ENCODE results near the gene LSP1.
"Not testable (repeated sequence)": the region's sequence is repeated elsewhere in the genome, so short reads cannot be mapped to it uniquely, and the experiment has no call there.

LSP1 gene

DNA sequence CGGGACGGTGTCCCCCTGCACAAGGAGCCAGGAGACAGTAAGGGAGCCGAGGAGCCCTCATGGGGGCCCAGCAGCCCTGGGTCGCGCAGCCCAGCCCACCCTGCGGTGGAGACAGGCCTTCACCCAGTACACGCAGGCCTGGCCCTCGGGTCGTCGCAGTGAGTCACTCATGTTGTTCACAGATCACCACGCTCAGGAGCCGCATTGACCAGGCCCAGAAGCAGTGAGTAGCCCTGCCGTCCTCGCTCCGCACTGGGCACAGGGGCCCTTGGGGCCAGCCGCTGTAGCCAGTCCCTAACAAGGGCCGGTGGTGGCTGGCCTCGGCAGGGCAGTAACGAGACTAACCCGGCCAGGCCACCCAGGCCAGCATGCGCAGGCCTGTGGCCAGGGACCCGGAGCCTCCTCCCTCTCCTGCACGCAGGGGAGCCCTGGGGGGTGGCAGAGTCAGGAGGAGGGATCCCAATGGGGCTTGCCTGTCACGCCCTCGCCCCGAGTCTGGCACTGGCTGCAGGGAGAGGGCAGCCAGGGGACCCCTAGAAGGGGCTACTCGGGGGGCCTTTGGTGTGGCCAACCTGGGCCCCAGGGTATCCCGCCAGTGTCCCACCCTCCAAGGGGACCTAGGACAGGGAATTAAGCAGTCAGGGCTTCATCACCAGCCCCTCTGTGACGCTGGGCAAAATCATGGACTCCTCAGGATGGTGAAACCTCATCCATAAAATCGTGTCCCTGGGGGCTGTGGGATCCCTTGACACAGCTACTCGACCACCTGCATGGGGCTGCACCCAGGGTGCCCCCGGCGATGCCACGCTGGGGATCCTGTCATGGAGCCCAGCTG, 84.1 kb downstream of the LSP1 start:
- in situ Hi-C loops (cut with HindIII; ENCODE audit: low pct_unique_long_range_greater_than_20kb, low sequenced_read_pairs): no loop called here
- TF ChIP-seq JUND (IDR thresholded peaks at IDR 0.05; ENCODE audit: low read depth): no peak
- no peak for DNase-seq (ENCODE audit: low read depth in 1 of 2, low spot score in 1 of 2)

DNA sequence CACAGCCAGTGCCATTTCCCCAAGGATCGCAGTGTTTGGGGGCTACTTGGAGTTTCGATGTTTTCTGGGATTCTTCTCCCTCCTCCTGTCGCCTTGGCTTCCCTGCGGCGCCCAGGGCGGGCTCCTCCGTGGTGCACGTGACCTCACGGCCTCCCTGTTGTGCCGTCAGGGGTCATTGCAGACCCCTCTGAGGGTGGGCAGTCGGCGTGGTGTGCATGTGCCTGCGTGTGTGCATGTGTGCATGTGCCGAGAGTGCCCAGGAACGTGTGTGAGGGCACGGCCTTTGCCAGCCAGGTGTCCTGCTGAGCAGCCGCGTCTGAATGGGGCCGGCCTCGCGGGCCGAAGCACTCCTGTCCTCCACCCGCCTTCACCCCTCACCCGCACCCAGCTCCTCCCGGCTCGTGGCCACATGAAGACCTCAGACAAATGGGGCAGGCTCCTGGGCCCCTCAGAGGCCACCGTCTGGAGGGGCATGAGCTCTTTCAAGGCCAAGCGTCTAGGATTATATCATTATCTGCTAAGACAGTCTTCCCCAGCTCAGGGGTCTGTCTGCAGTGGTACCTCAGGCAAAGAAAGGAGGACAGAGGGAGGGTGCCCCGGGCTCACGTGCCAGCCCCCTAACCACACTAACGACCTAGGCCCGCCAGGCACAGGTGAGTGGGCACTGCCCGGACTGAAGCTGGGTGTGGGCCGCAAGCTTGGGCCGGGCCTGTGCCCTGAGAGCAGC, 84.9 kb downstream of the LSP1 start:
- no peak for TF ChIP-seq JUND (IDR thresholded peaks at IDR 0.05; ENCODE audit: low read depth)
- DNase-seq (ENCODE audit: low read depth in 1 of 2, low spot score in 1 of 2): no peak
- in situ Hi-C loops (cut with HindIII; ENCODE audit: low pct_unique_long_range_greater_than_20kb, low sequenced_read_pairs): no loop called here

DNA sequence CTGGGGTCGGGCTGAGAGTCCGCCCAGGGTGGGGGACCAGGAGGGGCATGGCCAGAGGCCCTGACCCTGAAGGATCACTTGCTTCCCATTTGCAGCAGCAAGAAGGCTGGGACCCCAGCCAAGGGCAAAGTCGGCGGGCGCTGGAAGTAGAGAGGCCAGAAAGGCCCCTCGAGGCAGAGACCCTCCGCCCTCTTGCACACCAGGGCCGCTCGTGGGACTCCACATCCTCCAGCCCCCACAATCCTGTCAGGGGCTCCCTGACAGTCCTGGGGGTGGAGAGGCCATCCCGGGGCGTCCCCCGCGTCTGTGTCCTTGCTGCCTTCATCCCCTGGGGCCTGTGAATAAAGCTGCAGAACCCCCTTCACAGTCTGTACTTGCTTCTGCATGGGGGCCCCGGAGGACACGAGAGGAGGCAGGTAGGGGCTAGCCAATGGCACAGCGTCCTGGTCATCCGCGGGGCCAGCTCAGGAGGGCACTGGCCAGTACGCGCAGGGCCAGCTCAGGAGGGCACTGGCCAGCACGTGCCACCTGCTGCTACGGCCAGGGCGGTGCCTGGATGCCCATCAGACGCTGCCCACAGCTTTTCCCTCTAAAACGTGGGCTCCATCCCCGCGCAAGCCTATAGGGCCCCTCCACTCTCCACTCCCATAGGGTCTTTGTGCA, 85.6 kb downstream of the LSP1 start:
- no peak for TF ChIP-seq JUND (IDR thresholded peaks at IDR 0.05; ENCODE audit: low read depth)
- no peak for DNase-seq (ENCODE audit: low read depth in 1 of 2, low spot score in 1 of 2)
- in situ Hi-C loops (cut with HindIII; ENCODE audit: low pct_unique_long_range_greater_than_20kb, low sequenced_read_pairs): no loop called here

DNA sequence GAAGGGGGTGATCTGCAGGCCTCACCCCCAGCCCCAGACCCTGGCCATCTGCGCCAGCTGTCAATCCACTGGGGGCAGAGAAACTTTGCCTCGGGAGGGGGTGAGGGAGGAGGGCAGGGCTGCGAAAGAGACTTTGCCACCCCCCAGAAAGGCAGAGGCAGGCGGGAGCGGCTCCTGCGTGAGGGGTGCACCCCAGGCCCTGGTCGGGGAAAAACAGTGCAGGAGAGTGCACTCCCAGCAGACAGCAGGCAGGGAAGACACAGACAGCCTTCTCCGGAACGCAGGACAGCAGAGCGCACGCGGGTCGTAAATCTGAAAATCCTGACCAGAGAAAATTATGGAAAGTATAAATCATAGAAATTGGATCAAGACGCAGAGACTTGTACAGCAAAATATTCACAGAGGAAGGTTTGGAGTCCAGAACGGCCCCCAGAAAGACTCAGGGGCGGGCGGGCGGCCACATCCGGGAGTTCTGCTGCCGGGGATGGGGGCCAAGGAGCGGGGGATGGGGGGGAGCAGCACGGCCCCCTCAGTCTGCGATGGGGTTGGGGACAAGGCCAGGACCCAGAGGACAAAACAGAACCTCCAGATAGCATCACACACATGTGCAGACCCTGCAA, 86.2 kb downstream of the LSP1 start:
- in situ Hi-C loops (cut with HindIII; ENCODE audit: low pct_unique_long_range_greater_than_20kb, low sequenced_read_pairs): no loop called here
- no peak for DNase-seq (ENCODE audit: low read depth in 1 of 2, low spot score in 1 of 2)
- TF ChIP-seq JUND (IDR thresholded peaks at IDR 0.05; ENCODE audit: low read depth): no peak

DNA sequence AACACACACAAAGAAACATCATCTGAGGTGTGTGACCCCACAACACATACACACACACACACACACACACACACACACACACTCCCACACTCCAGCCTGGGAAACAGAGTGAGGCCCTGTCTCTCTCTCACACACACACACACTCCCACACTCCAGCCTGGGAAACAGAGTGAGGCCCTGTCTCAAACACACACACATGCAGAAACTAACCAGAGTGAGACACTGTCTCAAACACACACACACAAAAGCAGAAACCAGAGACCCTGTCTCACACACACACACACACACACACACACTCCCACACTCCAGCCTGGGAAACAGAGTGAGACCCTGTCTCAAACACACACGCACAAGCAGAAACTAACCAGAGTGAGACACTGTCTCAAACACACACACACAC, 86.9 kb downstream of the LSP1 start:
- in situ Hi-C loops (cut with HindIII; ENCODE audit: low pct_unique_long_range_greater_than_20kb, low sequenced_read_pairs); DNase-seq (ENCODE audit: low read depth in 1 of 2, low spot score in 1 of 2): not testable (repeated sequence)

All from T47D (cell line).